A204.1 (cell line): Measurements from ENCODE around the gene SLCO3A1.

Experiments
- FAIRE-seq: peaks from 2 replicates; lab custom pipeline; 2012; peaks lifted over from hg19 to GRCh38; lab: Jason Lieb, UNC

Gene SLCO3A1

DNA sequence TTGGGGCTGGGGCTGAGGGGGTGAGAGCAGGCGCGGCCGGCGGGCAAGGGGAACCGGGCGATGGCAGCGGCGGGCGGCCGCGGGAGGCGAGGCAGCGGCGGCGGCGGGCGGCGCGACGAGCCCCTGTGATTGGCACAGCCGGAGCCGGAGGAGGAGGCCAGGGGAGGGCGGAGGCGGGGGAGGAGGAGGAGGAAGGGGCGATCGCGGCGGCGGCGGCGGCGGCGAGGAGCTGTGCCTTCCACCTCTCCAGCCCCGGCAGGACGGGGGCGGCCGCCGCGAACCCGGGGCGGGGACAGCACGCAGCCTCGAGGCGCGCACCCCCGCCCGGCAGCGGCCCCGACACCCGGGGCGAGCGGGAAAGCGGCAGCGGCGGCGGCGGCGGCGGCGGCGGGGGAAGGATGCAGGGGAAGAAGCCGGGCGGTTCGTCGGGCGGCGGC lies at the start of gene SLCO3A1:
Gene SLCO3A1 (plus strand): TSS at position 198 of the 437 bp plus-strand sequence.
- FAIRE-seq, result no peak

DNA sequence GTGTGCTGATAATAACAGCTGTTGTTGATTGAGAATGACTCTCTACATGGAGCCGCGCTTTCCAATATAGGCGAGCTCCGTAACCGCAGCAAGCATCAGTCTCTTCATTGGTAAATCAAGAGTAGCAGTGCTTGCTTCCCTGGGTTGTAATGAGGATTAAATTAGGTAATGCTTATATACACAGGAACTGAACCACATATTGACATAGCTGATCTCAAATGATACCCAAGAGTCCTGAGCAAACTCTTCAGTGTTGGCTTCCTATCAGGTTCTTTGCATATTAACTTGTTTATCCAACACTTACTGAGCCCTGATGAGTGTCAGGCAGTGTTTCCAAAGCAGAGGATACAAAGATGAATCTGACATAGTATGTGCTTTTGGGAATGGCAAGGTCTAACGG lies 46.4 kb upstream of the SLCO3A1 start:
- no peak for FAIRE-seq

- FAIRE-seq, result no peak
Measured at GRCh38 chr15:91813924-91814323, 39.6 kb upstream of the SLCO3A1 start.

GRCh38 chr15:91816942-91817341 lies 36.6 kb upstream of the SLCO3A1 start:
- no peak for FAIRE-seq

DNA sequence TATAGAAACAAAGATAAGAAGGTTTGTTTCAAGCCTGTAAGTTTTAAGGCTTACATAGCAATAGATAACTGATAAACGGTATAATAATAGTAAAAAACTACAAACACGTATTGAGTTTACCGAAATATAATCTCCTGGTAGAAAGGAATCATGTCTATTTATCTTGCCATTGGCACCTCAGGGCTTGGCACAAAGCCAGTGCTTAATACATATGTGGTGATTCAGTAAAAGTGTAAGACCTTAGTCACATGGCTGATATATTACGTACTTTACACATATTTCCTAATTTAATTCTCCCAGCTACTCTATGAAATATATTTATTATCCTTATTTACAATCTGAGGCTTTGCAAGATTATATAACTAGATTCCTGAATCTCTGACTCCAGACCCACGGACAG lies 32.0 kb upstream of the SLCO3A1 start:
- FAIRE-seq, result no peak

DNA sequence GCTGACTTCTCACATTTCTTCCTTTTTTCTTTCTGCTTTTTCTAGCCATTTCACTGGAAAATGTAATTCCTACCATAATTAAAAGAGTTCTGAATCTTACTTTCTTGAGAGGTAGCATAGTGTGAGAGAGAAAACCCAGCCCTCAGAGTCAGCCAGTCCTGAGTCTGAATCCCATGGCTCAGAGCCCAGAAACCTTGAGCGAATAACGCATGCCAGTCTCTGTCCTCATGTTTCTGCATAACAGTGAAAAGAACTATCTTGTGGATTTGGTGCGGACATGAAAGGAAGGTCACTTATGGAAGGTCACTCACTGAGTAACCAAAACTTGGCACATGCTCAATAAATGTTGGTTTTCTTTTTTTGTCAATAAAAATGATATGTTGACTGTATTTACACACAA lies 29.3 kb upstream of the SLCO3A1 start:
- no peak for FAIRE-seq

DNA sequence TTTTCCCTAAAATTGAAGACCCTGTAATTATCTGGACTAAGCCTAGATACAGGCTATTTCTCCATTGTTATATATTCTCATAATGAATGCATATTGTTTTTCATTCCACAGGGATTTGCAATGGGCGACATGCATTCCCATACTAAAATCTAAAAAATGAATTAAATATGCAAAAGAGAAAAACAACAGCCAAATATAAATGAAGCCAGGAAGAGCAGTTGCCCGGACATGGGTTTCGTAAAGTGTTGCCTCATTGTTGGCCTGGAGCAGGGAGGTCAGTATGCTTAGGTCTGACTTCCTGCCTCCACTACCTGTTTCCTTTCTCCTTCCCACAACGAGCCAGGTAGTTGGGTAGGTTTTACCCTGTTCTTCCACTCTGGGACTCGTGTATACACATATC lies 27.1 kb upstream of the SLCO3A1 start:
- no peak for FAIRE-seq

GRCh38 chr15:91833056-91833455 lies 20.5 kb upstream of the SLCO3A1 start:
- FAIRE-seq, result no peak

GRCh38 chr15:91839867-91840266 lies 13.6 kb upstream of the SLCO3A1 start:
- FAIRE-seq, result no peak

DNA sequence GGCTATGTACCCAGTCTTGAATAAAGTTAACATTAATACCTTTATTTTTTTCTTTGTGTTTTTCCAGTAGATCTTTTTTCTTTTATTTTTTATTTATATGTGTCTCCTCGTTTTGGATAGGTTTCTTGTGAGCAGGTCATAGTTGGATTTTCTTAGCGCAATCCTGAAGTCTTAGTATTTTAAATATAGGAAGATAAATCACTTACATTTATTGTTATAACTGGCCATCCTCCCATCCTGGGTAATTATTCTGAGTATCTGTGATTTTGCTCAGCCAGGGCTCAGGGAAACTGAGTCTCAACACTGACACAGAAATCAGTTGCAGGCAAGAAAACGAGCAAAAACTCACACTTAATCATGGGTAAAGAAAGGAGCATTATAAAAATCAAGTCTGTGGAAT lies 11.6 kb upstream of the SLCO3A1 start:
- no peak for FAIRE-seq

DNA sequence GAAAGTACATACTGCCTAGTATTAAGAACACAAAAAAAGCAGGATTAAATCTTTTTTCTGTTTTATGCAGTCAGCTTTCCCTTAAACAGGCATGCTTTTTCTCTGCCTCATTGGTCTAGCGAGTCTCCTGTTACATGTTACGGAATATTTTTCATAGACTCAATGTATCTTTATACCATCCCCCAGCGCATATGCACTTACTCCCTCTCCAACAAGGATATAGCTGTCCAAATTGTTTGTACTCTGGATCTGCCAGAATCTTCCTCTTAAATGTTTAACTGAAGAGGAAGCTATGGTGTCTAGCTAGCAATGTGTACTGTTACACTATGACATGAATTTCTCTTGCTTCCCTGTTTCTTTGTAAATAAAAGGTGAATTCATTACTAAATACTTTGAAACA lies 9.2 kb upstream of the SLCO3A1 start:
- FAIRE-seq, result no peak

- FAIRE-seq, result no peak
Measured at GRCh38 chr15:91844928-91845327, 8.6 kb upstream of the SLCO3A1 start.

- no peak for FAIRE-seq
Measured at GRCh38 chr15:91845720-91846119, 7.8 kb upstream of the SLCO3A1 start.

- no peak for FAIRE-seq
Measured at GRCh38 chr15:91849180-91849579, 4.3 kb upstream of the SLCO3A1 start.

- no peak for FAIRE-seq
Measured at GRCh38 chr15:91849749-91850161, 3.8 kb upstream of the SLCO3A1 start.

- no peak for FAIRE-seq
Measured at GRCh38 chr15:91852741-91853510, 582 bp upstream of the SLCO3A1 start.

- FAIRE-seq, result no peak
Measured at GRCh38 chr15:91853948-91854638, 585 bp downstream of the SLCO3A1 start.

GRCh38 chr15:91854639-91854990 lies 1.1 kb downstream of the SLCO3A1 start:
- FAIRE-seq, result no peak

GRCh38 chr15:91855241-91855640 lies 1.7 kb downstream of the SLCO3A1 start:
- FAIRE-seq, result no peak

- FAIRE-seq, result no peak
Measured at GRCh38 chr15:91855684-91856489, 2.4 kb downstream of the SLCO3A1 start.

GRCh38 chr15:91857224-91857585 lies 3.7 kb downstream of the SLCO3A1 start:
- FAIRE-seq, result no peak

- no peak for FAIRE-seq
Measured at GRCh38 chr15:91857772-91858171, 4.3 kb downstream of the SLCO3A1 start.

DNA sequence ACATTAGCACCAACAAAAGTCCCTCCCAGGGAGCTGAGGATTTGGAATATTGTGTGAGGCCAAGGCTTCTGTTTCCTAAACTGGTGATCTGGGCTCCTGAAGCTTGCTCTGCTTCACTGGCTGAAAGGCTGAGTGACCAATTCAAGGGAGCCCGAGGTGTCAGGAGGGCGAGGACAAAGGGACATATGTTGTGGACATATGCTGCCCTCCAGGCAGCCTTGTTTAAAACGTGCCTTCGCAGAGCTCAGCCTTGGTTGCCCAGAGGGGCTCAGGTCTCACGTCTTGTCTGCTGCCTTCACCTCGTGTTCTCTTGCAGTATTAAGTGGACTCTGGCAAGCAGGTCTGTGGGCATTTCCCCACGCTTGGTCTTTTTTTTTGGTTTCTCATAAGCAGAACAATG lies 7.0 kb downstream of the SLCO3A1 start:
- no peak for FAIRE-seq
